ENCODE results near the gene PLXNA1.

Gene PLXNA1

DNA sequence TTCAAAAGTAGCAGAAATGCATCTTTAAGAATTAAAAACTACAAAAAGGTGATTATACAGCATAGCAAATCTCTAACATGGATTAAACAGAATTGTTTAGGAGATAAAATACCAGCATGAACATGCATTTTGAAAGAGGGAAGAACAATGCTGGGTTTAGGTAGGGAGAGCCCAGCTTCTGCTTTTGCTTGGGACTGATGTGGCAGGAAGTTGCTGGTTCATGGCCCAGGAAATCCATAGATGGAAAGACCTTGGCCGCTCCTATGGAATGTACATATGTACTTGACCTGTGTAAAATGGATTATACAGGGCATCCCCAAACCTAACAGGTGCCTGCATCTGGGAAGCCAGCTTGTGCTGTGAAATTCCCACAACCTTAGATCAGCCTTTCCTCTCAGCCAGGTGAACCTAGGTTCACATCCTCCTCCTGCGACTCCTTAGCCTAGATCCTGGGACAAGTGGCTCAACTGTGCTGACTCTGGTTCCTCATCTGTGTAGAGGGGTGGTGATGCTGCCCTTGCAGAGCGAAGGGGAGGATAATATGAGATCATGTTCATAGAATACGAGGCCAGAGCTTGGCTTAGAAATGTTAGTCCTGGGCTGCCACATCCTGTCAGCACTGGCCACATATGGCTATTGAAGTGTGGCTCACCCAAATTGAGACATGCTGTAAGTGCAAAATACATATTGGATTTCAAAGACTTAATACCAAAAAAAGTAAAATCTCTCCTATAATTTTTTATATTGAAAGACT, 47.0 kb upstream of the PLXNA1 start:
- H4K20me1 ChIP-seq (ENCODE audit: insufficient read depth, low read length): no peaks in the 10 kb centered on the region
- no peak for DNase-seq
- H3K9ac ChIP-seq (ENCODE audit: low read length): no peak overlapping the region
- no peaks in the 10 kb centered on the region for H3K9me2 ChIP-seq (replicated peaks; ENCODE audit: insufficient read depth, low read length)
- H3K9me3 ChIP-seq (replicated peaks; ENCODE audit: insufficient read depth, low read length): no peaks in the 10 kb centered on the region
- H3K4me2 ChIP-seq (ENCODE audit: low read depth, low read length): no peak overlapping the region
- no peaks in the 10 kb centered on the region for H3K27me3 ChIP-seq (replicated peaks; ENCODE audit: insufficient read depth, low read length)
- no peaks in the 10 kb centered on the region for H3K36me3 ChIP-seq (replicated peaks; ENCODE audit: insufficient read depth, low read length)
- no peaks in the 10 kb centered on the region for H3F3A ChIP-seq (ENCODE audit: insufficient read depth, low read length)
- no peak overlapping the region for H3K4me3 ChIP-seq (ENCODE audit: low read length)
- H3K79me2 ChIP-seq (ENCODE audit: low read length): no peaks in the 10 kb centered on the region
- H3K27ac ChIP-seq (ENCODE audit: low read length): no peak overlapping the region
- no peak overlapping the region for H2AFZ ChIP-seq (ENCODE audit: low read length)
- no peaks in the 10 kb centered on the region for H3K4me1 ChIP-seq (ENCODE audit: low read length)
- TF ChIP-seq EZH2 (optimal IDR thresholded peaks at IDR 0.05; ENCODE audit: low read depth, low read length) (no peak), EZH2phosphoT487 (IDR thresholded peaks at IDR 0.05; ENCODE audit: low read length) (no peak)
- TF ChIP-seq, protein P1, sequence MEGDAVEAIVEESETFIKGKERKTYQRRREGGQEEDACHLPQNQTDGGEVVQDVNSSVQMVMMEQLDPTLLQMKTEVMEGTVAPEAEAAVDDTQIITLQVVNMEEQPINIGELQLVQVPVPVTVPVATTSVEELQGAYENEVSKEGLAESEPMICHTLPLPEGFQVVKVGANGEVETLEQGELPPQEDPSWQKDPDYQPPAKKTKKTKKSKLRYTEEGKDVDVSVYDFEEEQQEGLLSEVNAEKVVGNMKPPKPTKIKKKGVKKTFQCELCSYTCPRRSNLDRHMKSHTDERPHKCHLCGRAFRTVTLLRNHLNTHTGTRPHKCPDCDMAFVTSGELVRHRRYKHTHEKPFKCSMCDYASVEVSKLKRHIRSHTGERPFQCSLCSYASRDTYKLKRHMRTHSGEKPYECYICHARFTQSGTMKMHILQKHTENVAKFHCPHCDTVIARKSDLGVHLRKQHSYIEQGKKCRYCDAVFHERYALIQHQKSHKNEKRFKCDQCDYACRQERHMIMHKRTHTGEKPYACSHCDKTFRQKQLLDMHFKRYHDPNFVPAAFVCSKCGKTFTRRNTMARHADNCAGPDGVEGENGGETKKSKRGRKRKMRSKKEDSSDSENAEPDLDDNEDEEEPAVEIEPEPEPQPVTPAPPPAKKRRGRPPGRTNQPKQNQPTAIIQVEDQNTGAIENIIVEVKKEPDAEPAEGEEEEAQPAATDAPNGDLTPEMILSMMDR (IDR thresholded peaks at IDR 0.05; ENCODE audit: low read length): no peak

DNA sequence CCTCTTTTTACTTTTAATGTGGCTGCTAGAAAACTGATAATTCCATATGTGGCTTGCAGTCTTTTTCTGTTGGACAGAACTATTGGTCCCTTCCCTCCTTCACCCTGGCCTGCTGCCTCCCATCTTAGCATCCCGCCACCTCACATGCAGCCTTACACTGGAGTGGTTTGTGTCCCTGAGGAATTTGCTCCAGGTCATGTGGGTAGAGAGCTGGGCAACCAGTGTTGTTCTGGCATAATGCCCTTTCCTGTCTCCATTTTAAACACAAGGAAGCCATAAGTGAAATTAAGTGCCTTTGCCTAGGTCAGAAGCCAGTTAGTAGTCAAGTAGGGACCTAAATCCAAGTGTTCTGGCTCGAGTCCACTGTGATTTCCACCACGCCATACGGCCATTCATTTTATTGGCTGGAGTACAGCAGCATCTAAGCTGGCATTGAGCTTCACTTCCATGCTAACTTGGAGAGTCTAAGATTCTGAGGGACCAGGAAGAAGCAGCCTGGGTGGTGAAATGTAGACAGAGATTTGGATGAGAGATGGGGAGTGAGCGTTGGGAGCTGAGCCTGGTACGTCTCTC, 46.0 kb upstream of the PLXNA1 start:
- Histone ChIP-seq H4K20me1 (ENCODE audit: insufficient read depth, low read length) (no peaks in the 10 kb centered on the region), H3K27me3 (replicated peaks; ENCODE audit: insufficient read depth, low read length) (no peaks in the 10 kb centered on the region), H3K4me1 (ENCODE audit: low read length) (no peaks in the 10 kb centered on the region), H2AFZ (ENCODE audit: low read length) (no peak overlapping the region), H3K27ac (ENCODE audit: low read length) (no peak overlapping the region), H3K9ac (ENCODE audit: low read length) (no peak overlapping the region), H3K4me2 (ENCODE audit: low read depth, low read length) (no peak overlapping the region), H3K9me2 (replicated peaks; ENCODE audit: insufficient read depth, low read length) (no peaks in the 10 kb centered on the region), H3K4me3 (ENCODE audit: low read length) (no peak overlapping the region), H3K9me3 (replicated peaks; ENCODE audit: insufficient read depth, low read length) (no peaks in the 10 kb centered on the region), H3K79me2 (ENCODE audit: low read length) (no peaks in the 10 kb centered on the region), H3F3A (ENCODE audit: insufficient read depth, low read length) (no peaks in the 10 kb centered on the region), H3K36me3 (replicated peaks; ENCODE audit: insufficient read depth, low read length) (no peaks in the 10 kb centered on the region)
- TF ChIP-seq EZH2phosphoT487 (IDR thresholded peaks at IDR 0.05; ENCODE audit: low read length): no peak
- TF ChIP-seq, protein P1 (IDR thresholded peaks at IDR 0.05; ENCODE audit: low read length): no peak
- TF ChIP-seq EZH2 (optimal IDR thresholded peaks at IDR 0.05; ENCODE audit: low read depth, low read length): no peak
- DNase-seq: no peak

DNA sequence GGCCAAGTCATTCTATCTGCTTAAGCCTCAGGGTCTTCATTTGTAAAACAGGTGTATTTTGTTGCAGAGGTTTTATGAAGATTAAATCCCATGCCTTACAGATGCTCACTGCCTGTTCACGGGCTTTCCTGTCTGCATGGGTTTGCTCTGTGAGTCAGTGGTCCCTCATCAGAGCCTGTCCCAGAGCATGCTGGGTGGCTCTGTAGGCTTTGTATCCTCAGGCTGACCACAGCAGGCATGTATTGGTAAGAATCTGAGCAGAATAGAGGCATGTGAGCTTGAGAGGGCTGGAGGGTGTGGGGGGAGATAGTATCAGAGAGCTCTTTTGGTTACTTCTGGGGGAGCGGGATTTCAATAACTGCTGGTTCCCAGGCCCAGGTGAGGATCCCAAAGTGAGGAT, 45.4 kb upstream of the PLXNA1 start:
- H3K4me1 ChIP-seq (ENCODE audit: low read length): no peaks in the 10 kb centered on the region
- H3K27me3 ChIP-seq (replicated peaks; ENCODE audit: insufficient read depth, low read length): no peaks in the 10 kb centered on the region
- no peaks in the 10 kb centered on the region for H3F3A ChIP-seq (ENCODE audit: insufficient read depth, low read length)
- no peaks in the 10 kb centered on the region for H3K36me3 ChIP-seq (replicated peaks; ENCODE audit: insufficient read depth, low read length)
- no peaks in the 10 kb centered on the region for H4K20me1 ChIP-seq (ENCODE audit: insufficient read depth, low read length)
- no peak overlapping the region for H3K27ac ChIP-seq (ENCODE audit: low read length)
- no peak overlapping the region for H3K4me3 ChIP-seq (ENCODE audit: low read length)
- H3K9me2 ChIP-seq (replicated peaks; ENCODE audit: insufficient read depth, low read length): no peaks in the 10 kb centered on the region
- TF ChIP-seq, protein P1 (IDR thresholded peaks at IDR 0.05; ENCODE audit: low read length): no peak
- TF ChIP-seq EZH2 (optimal IDR thresholded peaks at IDR 0.05; ENCODE audit: low read depth, low read length) (no peak), EZH2phosphoT487 (IDR thresholded peaks at IDR 0.05; ENCODE audit: low read length) (no peak)
- H2AFZ ChIP-seq (ENCODE audit: low read length): no peak overlapping the region
- DNase-seq: no peak
- no peaks in the 10 kb centered on the region for H3K9me3 ChIP-seq (replicated peaks; ENCODE audit: insufficient read depth, low read length)
- no peak overlapping the region for H3K4me2 ChIP-seq (ENCODE audit: low read depth, low read length)
- no peak overlapping the region for H3K9ac ChIP-seq (ENCODE audit: low read length)
- H3K79me2 ChIP-seq (ENCODE audit: low read length): no peaks in the 10 kb centered on the region

Measured in MM.1S (cell line).